SK-N-SH (cell line): Measurements from ENCODE around the gene SLC9A4. TPM values are rescaled to one million over a fixed set of nuclear protein-coding genes. Genes with fewer than 3 reads are reported as not detected.

Experiments
- CTCF ChIA-PET: fragments of 300-600, 350-600 bp; formaldehyde crosslinking; extraction: SDS; loops from one replicate; lab custom pipeline; 2021; lab: Yijun Ruan, JAX
- POLR2A ChIA-PET: fragments of 350-600 bp; sonication (Branson Sonifier 250); formaldehyde crosslinking; extraction: SDS; loops from one replicate; lab custom pipeline; 2020; ENCODE audit warnings: antibody characterized with exemption, inconsistent platforms; lab: Yijun Ruan, JAX
- DNase-seq: peaks from one replicate; pipeline ENCODE4 v3.0.0; 2012
- H2AFZ ChIP-seq: fragments of 200-600 bp; sonication (generic); 2 replicates; pipeline ENCODE4 v1.8.1; 2016; ENCODE audit warnings: antibody characterized with exemption, mild to moderate bottlenecking, low read depth
- H3F3A ChIP-seq: fragments of 200-600 bp; sonication (generic); replicated peaks from 2 replicates; pipeline ENCODE3; 2016; ENCODE audit warnings: antibody characterized with exemption, mild to moderate bottlenecking; ENCODE audit not compliant: insufficient read depth
- H3K27ac ChIP-seq, 2 experiments: fragments of 200-500 bp in 1 of 2; fragments of 200-600 bp in 1 of 2; sonication (Bioruptor generic) in 1 of 2; sonication (generic), shearing (Covaris generic) in 1 of 2; 2 replicates each; pipeline versions ENCODE4 v1.5.1 to v1.6.1; 2014 to 2016; ENCODE audit warnings: low read depth in 2 of 2, inconsistent platforms in 1 of 2, low read length in 1 of 2, mild to moderate bottlenecking in 1 of 2, mixed read lengths in 1 of 2
- H3K27me3 ChIP-seq: fragments of 200-600 bp; sonication (generic), shearing (Covaris generic); 2 replicates; pipeline ENCODE4 v1.6.1; 2016; ENCODE audit warnings: mixed run types; ENCODE audit not compliant: insufficient read depth
- H3K36me3 ChIP-seq, 2 experiments: fragments of 200-500 bp in 1 of 2; fragments of 200-600 bp in 1 of 2; sonication (Bioruptor generic) in 1 of 2; sonication (generic) in 1 of 2; replicated peaks in 1 of 2; 2 replicates each; pipeline versions ENCODE3 to v1.5.1; 2014 to 2016; ENCODE audit warnings: low read length in 1 of 2, mild to moderate bottlenecking in 1 of 2; ENCODE audit not compliant: insufficient read depth in 2 of 2, control insufficient read depth in 1 of 2
- H3K4me1 ChIP-seq, 2 experiments: fragments of 200-500 bp in 1 of 2; fragments of 200-600 bp in 1 of 2; sonication (Bioruptor generic) in 1 of 2; sonication (generic), shearing (Covaris generic) in 1 of 2; 2 replicates each; pipeline versions ENCODE4 v1.5.1 to v1.6.1; 2014 to 2016; ENCODE audit warnings: low read depth in 1 of 2, low read length in 1 of 2, mixed run types in 1 of 2; ENCODE audit not compliant: insufficient read depth in 2 of 2, control insufficient read depth in 1 of 2
- H3K4me2 ChIP-seq: fragments of 200-600 bp; sonication (generic), shearing (Covaris generic); 2 replicates; pipeline ENCODE4 v1.6.1; 2017; ENCODE audit warnings: mixed run types
- H3K4me3 ChIP-seq, 2 experiments: fragments of 200-500 bp in 1 of 2; fragments of 200-600 bp in 1 of 2; sonication (Bioruptor generic) in 1 of 2; sonication (generic), shearing (Covaris generic) in 1 of 2; 2 replicates each; pipeline versions ENCODE4 v1.5.1 to v1.8.1; 2014 to 2016; ENCODE audit warnings: low read depth in 2 of 2, inconsistent platforms in 1 of 2, low read length in 1 of 2, mild to moderate bottlenecking in 1 of 2, mixed read lengths in 1 of 2, moderate library complexity in 1 of 2
- H3K79me2 ChIP-seq: fragments of 200-600 bp; sonication (generic); 2 replicates; pipeline ENCODE4 v1.8.1; 2017; ENCODE audit warnings: mild to moderate bottlenecking; ENCODE audit not compliant: insufficient read depth
- H3K9ac ChIP-seq: fragments of 200-600 bp; sonication (generic); 2 replicates; pipeline ENCODE4 v1.6.1; 2017; ENCODE audit warnings: mixed run types
- H3K9me2 ChIP-seq: fragments of 200-600 bp; sonication (generic); 2 replicates; pipeline ENCODE4 v1.6.1; 2017; ENCODE audit warnings: mixed run types
- H3K9me3 ChIP-seq: fragments of 200-600 bp; sonication (generic); 2 replicates; pipeline ENCODE4 v1.6.1; 2017; ENCODE audit warnings: mixed run types, mild to moderate bottlenecking, moderate library complexity
- H4K20me1 ChIP-seq: fragments of 200-600 bp; sonication (generic); 2 replicates; pipeline ENCODE4 v1.6.1; 2017; ENCODE audit warnings: mild to moderate bottlenecking, mixed run types; ENCODE audit not compliant: insufficient read depth
- CHD2 ChIP-seq: fragments of 150-350 bp; IDR thresholded peaks from 2 replicates; pipeline ENCODE4 v1.6.1; 2018; ENCODE audit warnings: low read length; ENCODE audit not compliant: partially characterized antibody
- CTCF ChIP-seq: fragments of 200-600 bp; sonication (generic); IDR thresholded peaks from 2 replicates; pipeline ENCODE4 v1.6.1; 2017; ENCODE audit warnings: antibody characterized with exemption, mild to moderate bottlenecking, moderate library complexity
- ELF1 ChIP-seq: IDR thresholded peaks from 2 replicates; pipeline ENCODE4 v1.4.0; 2012
- EP300 ChIP-seq, 2 experiments: IDR thresholded peaks; 2 replicates each; pipeline versions ENCODE4 v1.4.0 to v1.6.1; 2012; ENCODE audit warnings: borderline replicate concordance in 1 of 2, low read depth in 1 of 2, low read length in 1 of 2
- FOSL2 ChIP-seq: IDR thresholded peaks from 2 replicates; pipeline ENCODE4 v1.4.0; 2012; ENCODE audit warnings: low read depth, mild to moderate bottlenecking, moderate library complexity, borderline replicate concordance
- GABPA ChIP-seq: IDR thresholded peaks from 2 replicates; pipeline ENCODE4 v1.4.0; 2012; ENCODE audit warnings: low read depth, mild to moderate bottlenecking
- GATA2 ChIP-seq: sonication (generic); formaldehyde crosslinking; IDR thresholded peaks from 2 replicates; pipeline ENCODE4 v1.5.0; 2020; ENCODE audit warnings: mild to moderate bottlenecking, missing genetic modification reagents
- IRF3 ChIP-seq: fragments of 150-350 bp; IDR thresholded peaks from 2 replicates; pipeline ENCODE4 v1.6.1; 2016; ENCODE audit warnings: mild to moderate bottlenecking, low read depth, low read length
- JUND ChIP-seq: IDR thresholded peaks from 2 replicates; pipeline ENCODE4 v1.4.0; 2012
- MAX ChIP-seq: IDR thresholded peaks from 2 replicates; pipeline ENCODE4 v1.4.0; 2012; ENCODE audit warnings: low read depth
- MEF2A ChIP-seq: IDR thresholded peaks from 2 replicates; pipeline ENCODE4 v1.4.0; 2012; ENCODE audit warnings: low read depth, borderline replicate concordance
- MXI1 ChIP-seq: IDR thresholded peaks from 2 replicates; pipeline ENCODE4 v1.6.1; 2012; ENCODE audit warnings: mild to moderate bottlenecking, low read depth, low read length, improper control_type of control experiment
- NFIC ChIP-seq: IDR thresholded peaks from 2 replicates; pipeline ENCODE4 v1.4.0; 2012; ENCODE audit warnings: borderline replicate concordance
- PBX3 ChIP-seq: IDR thresholded peaks from 2 replicates; pipeline ENCODE4; 2012
- POLR2AphosphoS5 ChIP-seq: IDR thresholded peaks from 2 replicates; pipeline ENCODE4 v1.6.1; 2012; ENCODE audit warnings: low read depth, low read length
- RCOR1 ChIP-seq: fragments of 150-350 bp; IDR thresholded peaks from 2 replicates; pipeline ENCODE4 v1.6.1; 2017; ENCODE audit warnings: antibody characterized with exemption, low read length
- RFX5 ChIP-seq: IDR thresholded peaks from 2 replicates; pipeline ENCODE4 v1.6.1; 2012; ENCODE audit warnings: mild to moderate bottlenecking, improper control_type of control experiment, low read length
- SIN3A ChIP-seq: IDR thresholded peaks from 2 replicates; pipeline ENCODE4 v1.6.1; 2012; ENCODE audit warnings: low read depth, mild to moderate bottlenecking, low read length, moderate library complexity, borderline replicate concordance
- TCF12 ChIP-seq: IDR thresholded peaks from 2 replicates; pipeline ENCODE4 v1.4.0; 2012
- USF2 ChIP-seq: fragments of 150-350 bp; IDR thresholded peaks from 2 replicates; pipeline ENCODE4 v1.6.1; 2017; ENCODE audit warnings: antibody characterized with exemption, low read length, low read depth, borderline replicate concordance
- YY1 ChIP-seq: IDR thresholded peaks from 2 replicates; pipeline ENCODE4 v1.4.0; 2012; ENCODE audit warnings: low read depth, mild to moderate bottlenecking
- WGBS: methylation state at CpG from one replicate; pipeline ENCODE4 v1.1.6; 2017; ENCODE audit warnings: low lambda C conversion rate; 5-methylcytosine and 5-hydroxymethylcytosine counted together
- polyA plus RNA-seq, 3 experiments: library from polyadenylated mRNA; depleted of rRNA; stranded (reverse); fragments of >200 nt; gene quantifications; 2 replicates each; pipeline ENCODE4 v1.2.3, GENCODE V29; 2012

SLC9A4 gene
- polyA plus RNA-seq, 1 of the 3 experiments (the other 2 are of a cell fraction): 0.07 TPM

GRCh38 chr2:102470168-102470567 is 2.9 kb upstream of the SLC9A4 start:
- Histone ChIP-seq H3K4me3 (no peak overlapping the region), H3K27me3 (no peaks in the 10 kb centered on the region), H3K9me3 (peaks cover 9% of the 10 kb centered on the region), H3F3A (no peaks in the 10 kb centered on the region), H3K4me1 (no peaks in the 10 kb centered on the region), H3K9ac (no peak overlapping the region), H3K27ac (no peak overlapping the region), H2AFZ (no peak overlapping the region), H3K4me2 (no peak overlapping the region), H3K79me2 (no peaks in the 10 kb centered on the region), H3K36me3 (no peaks in the 10 kb centered on the region), H3K9me2 (no peaks in the 10 kb centered on the region), H4K20me1 (no peaks in the 10 kb centered on the region)
- TF ChIP-seq CTCF: no peak
- TF ChIP-seq FOSL2: no peak
- no peak for TF ChIP-seq TCF12
- TF ChIP-seq PBX3: no peak
- TF ChIP-seq RFX5: no peak
- no peak for TF ChIP-seq RCOR1
- TF ChIP-seq USF2: no peak
- TF ChIP-seq MAX: no peak
- no peak for TF ChIP-seq JUND
- TF ChIP-seq POLR2AphosphoS5: no peak
- no peak for TF ChIP-seq MXI1
- no peak for TF ChIP-seq IRF3
- TF ChIP-seq SIN3A: no peak
- ChIA-PET POLR2A (no interaction called here), CTCF (interaction anchor here (1.8 kb wide), 1 partner anchor 27 kb away, joined by 4 read pairs; no protein-coding TSS in a partner anchor)
- DNase-seq: no peak
- 4% methylated on average over 1 of the region's 1 CpG for WGBS

GRCh38 chr2:102473631-102474030 is 605 bp downstream of the SLC9A4 start:
- H3K9me2 ChIP-seq: no peaks in the 10 kb centered on the region
- no peaks in the 10 kb centered on the region for H3K4me1 ChIP-seq
- no peak for DNase-seq
- H3K36me3 ChIP-seq: no peaks in the 10 kb centered on the region
- no peak overlapping the region for H3K4me3 ChIP-seq
- no peaks in the 10 kb centered on the region for H3K27me3 ChIP-seq
- TF ChIP-seq CHD2 (no peak), ELF1 (no peak), SIN3A (no peak), JUND (no peak), RCOR1 (no peak), EP300 (IDR thresholded peaks at IDR 0.05; ENCODE audit: borderline replicate concordance in 1 of 2, low read depth in 1 of 2, low read length in 1 of 2) (no peak), NFIC (no peak), FOSL2 (no peak), PBX3 (no peak), GABPA (no peak), GATA2 (CRISPR knock-in tag) (no peak), MAX (no peak), MXI1 (no peak), TCF12 (no peak), YY1 (no peak), MEF2A (no peak)
- H3K9me3 ChIP-seq: peaks cover 9% of the 10 kb centered on the region
- WGBS: 22% methylated on average over 3 of the region's 3 CpGs
- no peak overlapping the region for H3K27ac ChIP-seq
- CTCF ChIA-PET: interaction anchor here (0.7 to 3.4 kb wide), 20 partner anchors 10 to 311 kb away, joined by 3 to 26 read pairs (median 5); no protein-coding TSS in a partner anchor
- no peak overlapping the region for H3K4me2 ChIP-seq
- no peaks in the 10 kb centered on the region for H3F3A ChIP-seq
- H3K79me2 ChIP-seq: no peaks in the 10 kb centered on the region
- POLR2A ChIA-PET: no interaction called here
- H2AFZ ChIP-seq: peak overlapping the region; percentile 9; the same call in 1 of the 2 replicates
- no peaks in the 10 kb centered on the region for H4K20me1 ChIP-seq
- H3K9ac ChIP-seq: no peak overlapping the region
